Fibroblast of skin of right biceps (primary cell): Measurements from ENCODE around the gene ERG.
A peak's percentile ranks its signal among the peaks of the same experiment; 100 is the strongest.

Experiments used
- DNase-seq: peaks from one replicate; pipeline ENCODE4 v3.0.0-alpha.2; 2013

The ERG gene

GRCh38 chr21:38386967-38387366 lies 111.3 kb downstream of the ERG start:
- DNase-seq: peak; percentile 50

- no peak for DNase-seq
Measured at GRCh38 chr21:38385427-38386175, 112.7 kb downstream of the ERG start.

- DNase-seq: no peak
Measured at GRCh38 chr21:38384675-38385426, 113.4 kb downstream of the ERG start.

- DNase-seq: no peak
Measured at GRCh38 chr21:38384238-38384560, 114.1 kb downstream of the ERG start.

GRCh38 chr21:38383411-38384237 lies 114.7 kb downstream of the ERG start:
- no peak for DNase-seq

GRCh38 chr21:38380481-38381137 lies 117.7 kb downstream of the ERG start:
- peak; percentile 36 for DNase-seq

GRCh38 chr21:38379147-38379546 lies 119.1 kb downstream of the ERG start:
- DNase-seq: no peak

- no peak for DNase-seq
Measured at GRCh38 chr21:38377165-38378088, 120.8 kb downstream of the ERG start.

- DNase-seq: no peak
Measured at GRCh38 chr21:38376693-38377092, 121.6 kb downstream of the ERG start.

GRCh38 chr21:38376235-38376634 lies 122.0 kb downstream of the ERG start:
- DNase-seq: no peak

- no peak for DNase-seq
Measured at GRCh38 chr21:38367646-38368045, 130.6 kb downstream of the ERG start.

- DNase-seq: no peak
Measured at GRCh38 chr21:38365521-38365920, 132.8 kb downstream of the ERG start.

GRCh38 chr21:38363693-38364092 lies 134.6 kb downstream of the ERG start:
- DNase-seq: no peak

GRCh38 chr21:38361324-38361723 lies 137.0 kb downstream of the ERG start:
- no peak for DNase-seq

GRCh38 chr21:38359835-38360234 lies 138.4 kb downstream of the ERG start:
- no peak for DNase-seq

GRCh38 chr21:38359090-38359489 lies 139.2 kb downstream of the ERG start:
- DNase-seq: no peak

GRCh38 chr21:38358666-38359065 lies 139.6 kb downstream of the ERG start:
- no peak for DNase-seq

GRCh38 chr21:38358098-38358497 lies 140.2 kb downstream of the ERG start:
- DNase-seq: no peak

- DNase-seq: no peak
Measured at GRCh38 chr21:38356883-38357625, 141.2 kb downstream of the ERG start.

- peak; percentile 75 for DNase-seq
Measured at GRCh38 chr21:38355992-38356781, 142.1 kb downstream of the ERG start.
